Measurements from ENCODE around the gene LMF1.

The LMF1 gene

DNA sequence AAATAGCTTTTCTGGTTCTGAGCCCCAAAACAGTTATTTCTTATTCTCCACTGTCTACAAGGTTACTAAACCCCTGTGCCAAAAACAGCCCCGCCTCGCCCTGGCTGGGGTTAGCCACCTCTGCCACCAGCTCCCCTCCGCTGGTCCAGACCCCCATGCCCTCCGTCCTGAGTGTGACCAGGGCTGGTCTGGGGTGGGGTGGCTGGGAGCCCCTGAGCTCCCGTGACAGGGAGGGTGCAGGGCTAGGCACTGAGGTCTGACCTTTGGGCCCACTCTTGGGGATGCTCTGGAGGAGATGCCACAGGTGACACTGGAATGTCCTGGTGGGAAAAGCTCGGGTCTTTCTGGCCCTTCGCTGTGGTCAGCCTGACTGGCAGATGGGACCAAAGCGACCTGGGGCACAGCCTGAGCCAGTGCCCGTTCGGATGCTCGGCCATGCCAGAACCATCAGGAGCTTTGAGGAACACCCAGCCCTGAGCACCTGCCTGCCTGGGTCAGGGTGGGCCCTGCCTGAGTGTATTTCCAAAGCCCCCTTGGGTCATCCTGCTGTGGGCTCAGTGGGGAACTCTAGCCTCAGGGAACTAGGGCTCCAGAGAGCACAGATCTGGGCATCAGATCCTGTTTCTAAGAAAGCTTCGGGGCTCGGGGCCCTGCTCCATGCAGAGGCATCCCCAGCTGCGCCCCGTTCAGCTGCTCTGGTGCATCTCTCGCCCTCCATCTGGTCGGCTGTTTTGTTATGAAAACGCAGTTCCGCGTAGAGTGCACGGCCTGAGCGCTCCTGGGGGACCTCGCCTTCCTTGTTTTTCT, 98.1 kb downstream of the LMF1 start:
- TF ChIP-seq, protein P1, sequence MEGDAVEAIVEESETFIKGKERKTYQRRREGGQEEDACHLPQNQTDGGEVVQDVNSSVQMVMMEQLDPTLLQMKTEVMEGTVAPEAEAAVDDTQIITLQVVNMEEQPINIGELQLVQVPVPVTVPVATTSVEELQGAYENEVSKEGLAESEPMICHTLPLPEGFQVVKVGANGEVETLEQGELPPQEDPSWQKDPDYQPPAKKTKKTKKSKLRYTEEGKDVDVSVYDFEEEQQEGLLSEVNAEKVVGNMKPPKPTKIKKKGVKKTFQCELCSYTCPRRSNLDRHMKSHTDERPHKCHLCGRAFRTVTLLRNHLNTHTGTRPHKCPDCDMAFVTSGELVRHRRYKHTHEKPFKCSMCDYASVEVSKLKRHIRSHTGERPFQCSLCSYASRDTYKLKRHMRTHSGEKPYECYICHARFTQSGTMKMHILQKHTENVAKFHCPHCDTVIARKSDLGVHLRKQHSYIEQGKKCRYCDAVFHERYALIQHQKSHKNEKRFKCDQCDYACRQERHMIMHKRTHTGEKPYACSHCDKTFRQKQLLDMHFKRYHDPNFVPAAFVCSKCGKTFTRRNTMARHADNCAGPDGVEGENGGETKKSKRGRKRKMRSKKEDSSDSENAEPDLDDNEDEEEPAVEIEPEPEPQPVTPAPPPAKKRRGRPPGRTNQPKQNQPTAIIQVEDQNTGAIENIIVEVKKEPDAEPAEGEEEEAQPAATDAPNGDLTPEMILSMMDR (IDR thresholded peaks at IDR 0.05; ENCODE audit: extremely low read depth, missing control alignments): no peak
- DNase-seq (ENCODE audit: low spot score): no peak

DNA sequence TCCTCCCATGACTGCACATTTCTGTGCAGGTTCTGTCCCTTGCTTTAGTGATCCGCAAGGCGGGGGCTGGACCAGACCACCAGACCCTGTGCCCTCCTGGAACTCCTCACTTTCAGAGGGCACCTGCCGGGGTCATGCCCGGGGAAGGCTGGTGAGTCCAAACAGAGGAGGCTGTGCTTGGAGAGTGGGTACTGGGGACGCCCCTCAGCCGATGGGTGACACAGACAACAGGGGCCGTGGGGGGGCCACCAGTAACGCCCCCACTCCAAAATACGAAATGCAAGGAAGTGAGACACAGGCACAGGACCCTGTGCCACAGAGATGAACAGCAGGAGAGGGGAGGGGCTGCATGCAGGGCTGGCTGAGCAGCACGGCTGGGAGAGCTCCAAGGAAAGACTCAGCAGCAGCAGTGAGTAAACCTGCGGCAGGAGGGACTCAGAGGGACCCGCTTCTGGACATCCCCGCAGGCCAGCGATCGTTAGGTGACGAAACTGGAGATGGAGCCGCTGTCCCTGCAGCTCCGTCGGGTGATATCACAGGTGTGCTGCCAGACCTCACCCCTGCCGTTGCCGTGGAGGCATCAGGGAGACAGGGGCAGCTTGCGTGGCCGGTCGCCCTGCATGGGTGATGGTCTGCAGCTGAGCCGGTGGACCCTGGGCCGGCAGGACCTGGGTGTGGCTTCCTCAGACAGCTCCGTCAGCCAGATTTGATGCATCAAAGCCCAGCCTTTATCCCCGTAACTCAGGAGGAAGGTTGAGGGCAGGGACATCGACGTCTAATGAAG, 99.0 kb downstream of the LMF1 start:
- DNase-seq (ENCODE audit: low spot score): no peak
- TF ChIP-seq, protein P1 (IDR thresholded peaks at IDR 0.05; ENCODE audit: extremely low read depth, missing control alignments): no peak

DNA sequence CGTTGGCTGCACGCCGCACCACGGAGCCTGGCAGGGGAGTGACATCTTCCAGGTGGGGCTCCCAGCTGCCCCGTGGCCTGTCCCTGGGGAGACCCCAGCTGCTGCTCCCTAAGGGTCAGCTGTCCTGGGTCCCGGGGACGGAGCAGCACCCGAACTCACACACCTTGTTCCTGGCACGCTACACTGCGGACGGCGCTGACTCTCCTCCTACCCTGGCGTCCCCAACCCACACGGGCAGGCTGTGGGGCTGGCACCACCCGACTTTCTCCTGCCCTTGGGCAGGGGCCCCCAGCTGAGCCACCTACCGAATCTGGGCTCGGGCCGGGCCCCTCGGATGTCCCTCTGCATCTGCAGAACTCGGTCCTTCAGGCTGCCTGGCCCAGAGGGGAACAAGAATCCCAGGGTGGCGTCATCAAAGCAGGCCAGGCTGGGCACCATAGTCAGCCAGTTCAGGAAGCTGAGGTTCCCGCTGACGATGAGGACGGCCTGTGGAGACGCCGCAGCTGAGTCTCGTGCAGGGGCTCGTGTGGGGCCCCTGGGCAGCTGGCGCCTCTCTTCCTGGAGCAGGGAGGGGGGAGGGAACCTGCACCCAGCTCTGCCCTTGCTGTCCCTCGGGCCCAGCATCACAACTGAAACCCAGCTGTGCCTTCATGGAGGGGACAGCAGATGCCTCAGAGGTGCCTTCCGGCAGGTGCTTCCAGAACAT, 99.8 kb downstream of the LMF1 start:
- no peak for DNase-seq (ENCODE audit: low spot score)
- TF ChIP-seq, protein P1 (IDR thresholded peaks at IDR 0.05; ENCODE audit: extremely low read depth, missing control alignments): no peak

DNA sequence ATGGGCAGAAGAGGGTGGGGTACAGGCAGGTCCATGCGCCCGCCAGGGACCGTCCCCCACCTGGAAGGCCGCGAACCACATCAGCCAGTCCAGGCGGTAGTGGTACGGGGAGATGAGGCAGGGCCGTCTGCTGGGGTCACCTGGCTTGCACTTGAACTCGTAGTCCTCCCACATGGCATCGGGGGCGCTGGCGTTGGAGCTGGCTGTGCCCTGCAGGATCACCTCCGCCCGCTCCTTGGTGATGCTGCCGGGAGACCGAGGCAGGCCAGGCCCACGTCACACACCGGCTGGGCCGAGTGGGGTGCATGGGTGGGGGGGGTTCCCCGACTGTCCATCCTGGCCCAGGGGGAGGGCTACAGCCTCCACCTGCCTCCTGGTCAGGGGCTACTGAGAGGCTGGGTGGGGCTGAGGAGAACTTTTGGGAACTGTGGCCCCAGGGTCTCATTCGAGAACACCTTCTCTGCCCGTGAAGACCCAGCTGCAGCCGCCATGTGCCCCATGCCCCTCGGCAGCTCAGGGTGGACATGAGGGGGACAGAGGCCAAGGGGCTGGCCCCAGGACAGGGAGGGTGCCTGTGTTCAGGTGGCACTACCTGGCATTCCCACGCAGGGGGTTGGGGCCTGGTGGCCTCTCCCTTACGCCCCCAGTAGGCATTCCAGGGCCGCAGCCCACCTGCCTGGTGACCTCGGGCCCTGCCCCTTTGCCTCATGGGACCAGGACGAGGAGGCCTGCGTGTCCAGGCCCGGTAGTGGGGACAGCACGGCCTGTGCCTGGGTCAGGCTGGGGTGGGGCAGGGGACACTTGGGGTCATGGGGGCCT, 100.8 kb downstream of the LMF1 start:
- TF ChIP-seq, protein P1 (IDR thresholded peaks at IDR 0.05; ENCODE audit: extremely low read depth, missing control alignments): no peak
- DNase-seq (ENCODE audit: low spot score): no peak

DNA sequence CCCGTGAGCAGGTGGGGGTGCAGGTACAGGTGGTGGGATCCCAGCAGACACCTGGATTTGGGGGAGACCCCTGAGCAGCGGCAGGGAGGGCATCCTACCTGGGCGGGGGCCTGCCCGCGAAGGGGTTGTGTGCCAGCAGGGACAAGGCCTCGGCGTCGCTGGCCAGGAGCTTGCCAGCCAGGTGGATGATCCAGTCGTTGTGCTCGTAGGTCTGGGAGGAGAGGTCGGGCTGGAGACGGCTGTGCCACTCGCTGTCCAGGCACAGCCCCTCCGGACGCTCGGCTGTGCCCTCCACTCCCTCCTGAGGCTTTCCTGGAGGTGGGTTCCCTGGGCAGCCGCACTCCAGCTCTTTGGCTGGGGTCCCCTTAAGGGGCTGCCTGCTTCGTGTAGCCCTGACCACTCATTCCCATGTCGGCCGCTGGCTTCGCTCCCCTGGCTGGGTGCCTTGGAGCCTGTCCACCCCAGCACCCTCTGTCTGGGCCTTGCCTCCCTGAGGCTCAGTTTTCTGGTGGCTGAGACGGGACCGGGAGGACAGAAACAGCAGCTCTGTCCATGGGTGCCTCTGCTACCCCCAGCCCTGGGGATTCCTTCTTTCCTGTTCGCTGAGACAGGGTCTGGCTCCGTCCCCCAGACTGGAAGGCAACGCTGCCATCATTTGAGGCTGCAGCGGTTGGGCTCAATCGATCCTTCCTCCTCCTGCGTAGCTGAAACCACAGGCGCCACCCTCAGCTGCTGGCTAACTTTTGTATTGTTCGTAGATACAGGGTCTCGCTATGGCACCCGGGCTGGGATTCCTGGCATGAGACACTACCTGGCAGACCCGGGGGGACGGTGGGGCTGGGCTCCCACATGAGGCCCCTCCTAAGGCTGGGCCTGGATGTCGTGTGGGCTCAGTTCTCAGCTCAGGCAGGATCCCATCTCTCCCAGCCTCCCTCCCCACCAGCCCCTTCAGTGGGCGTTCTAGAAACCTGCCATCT, 101.7 kb downstream of the LMF1 start:
- no peak for DNase-seq (ENCODE audit: low spot score)
- TF ChIP-seq, protein P1 (IDR thresholded peaks at IDR 0.05; ENCODE audit: extremely low read depth, missing control alignments): no peak

DNA sequence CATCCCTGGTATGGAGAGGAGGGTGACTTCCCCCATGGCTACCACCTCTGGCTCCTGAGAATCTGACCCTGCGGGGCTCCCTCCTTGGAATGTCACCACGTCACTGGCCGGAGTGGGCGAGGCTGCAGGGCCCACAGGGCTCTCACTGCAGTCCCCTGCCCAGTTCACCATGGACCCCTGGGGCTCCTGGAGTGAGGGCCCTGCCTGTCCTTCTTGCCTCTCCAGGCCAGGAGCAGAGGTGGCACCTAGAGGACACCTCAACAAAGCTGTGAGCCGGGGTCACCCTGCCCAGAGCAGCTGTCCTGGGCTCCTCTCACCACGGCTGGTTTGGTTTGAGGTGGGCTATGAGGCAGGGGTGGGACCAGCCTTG, 102.4 kb downstream of the LMF1 start:
- TF ChIP-seq, protein P1 (IDR thresholded peaks at IDR 0.05; ENCODE audit: extremely low read depth, missing control alignments): no peak
- DNase-seq (ENCODE audit: low spot score): no peak
